ENCODE measurements around the gene ZNF124. TPM values are rescaled to one million over a fixed set of nuclear protein-coding genes. Genes with fewer than 3 reads are reported as not detected.

ZNF124 gene
- total and polyA plus RNA-seq, 2 experiments from 2014 or later = 23.2 to 43.9 TPM

DNA sequence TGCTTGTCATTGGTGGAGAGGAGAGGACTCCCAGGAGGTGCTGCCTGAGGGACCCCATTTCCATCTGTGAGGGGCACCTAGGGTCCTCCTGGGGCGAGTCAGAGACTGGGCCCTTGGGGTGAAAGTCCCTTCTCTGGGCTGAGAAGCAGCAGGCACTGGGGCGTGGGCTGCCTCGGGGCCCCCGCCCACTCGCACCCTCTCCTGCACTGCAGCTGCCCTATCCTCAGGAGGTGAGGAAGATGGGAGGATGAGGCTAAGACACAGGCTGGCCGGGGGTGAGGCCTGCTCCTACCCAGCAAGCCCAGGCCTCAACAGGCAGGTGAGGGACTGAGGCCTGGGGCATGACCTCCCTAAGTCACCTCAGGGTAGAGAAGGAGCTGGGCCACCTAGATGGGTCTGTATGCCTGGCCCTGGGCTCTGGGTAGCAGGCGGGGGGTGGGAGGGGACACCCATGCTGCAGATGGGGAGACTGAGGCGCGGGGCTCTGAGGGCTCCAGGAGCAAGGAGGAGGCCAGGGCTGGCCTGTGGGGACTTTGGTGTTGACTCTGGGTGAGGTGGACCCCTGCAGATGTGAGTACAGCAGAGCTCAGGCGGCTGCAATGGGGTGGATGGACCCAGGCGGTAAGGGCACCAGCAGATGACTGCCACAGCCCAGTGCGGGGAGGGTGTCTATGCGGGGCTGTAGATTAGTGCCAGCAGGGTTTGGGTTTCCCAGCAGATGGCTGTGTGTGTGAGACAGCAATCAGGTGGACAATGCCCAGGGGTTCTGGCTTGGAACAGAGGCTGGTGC, 57.3 kb downstream of the ZNF124 start:
- Histone ChIP-seq H2AFZ (no peak overlapping the region), H3K36me3 (ENCODE audit: insufficient read depth) (no peaks in the 10 kb centered on the region), H3K4me3 (no peak overlapping the region), H4K20me1 (replicated peaks; ENCODE audit: insufficient read depth) (no peaks in the 10 kb centered on the region), H3K9me2 (ENCODE audit: insufficient read depth) (no peaks in the 10 kb centered on the region), H3F3A (replicated peaks; ENCODE audit: low read depth) (no peaks in the 10 kb centered on the region), H3K79me2 (replicated peaks; ENCODE audit: insufficient read depth) (no peaks in the 10 kb centered on the region), H3K27ac (ENCODE audit: low read depth) (no peak overlapping the region), H3K4me1 (ENCODE audit: insufficient read depth) (peaks cover 3% of the 10 kb centered on the region), H3K4me2 (no peak overlapping the region), H3K27me3 (ENCODE audit: insufficient read depth) (peaks cover 37% of the 10 kb centered on the region)
- H3K4me1 Mint-ChIP-seq = peaks cover 10% of the 10 kb centered on the region
- no peak overlapping the region for H3K27ac Mint-ChIP-seq
- H3K4me3 Mint-ChIP-seq = no peak overlapping the region
- no peak for ATAC-seq
- DNase-seq (ENCODE audit: low spot score) = no peak
- peaks cover 32% of the 10 kb centered on the region for H3K27me3 Mint-ChIP-seq (ENCODE audit: insufficient read depth, low read depth, poor library complexity)
- peaks cover 3% of the 10 kb centered on the region; the same call in 1 of the 3 replicates for H3K36me3 Mint-ChIP-seq (ENCODE audit: low read depth)
- TF ChIP-seq, protein P1, sequence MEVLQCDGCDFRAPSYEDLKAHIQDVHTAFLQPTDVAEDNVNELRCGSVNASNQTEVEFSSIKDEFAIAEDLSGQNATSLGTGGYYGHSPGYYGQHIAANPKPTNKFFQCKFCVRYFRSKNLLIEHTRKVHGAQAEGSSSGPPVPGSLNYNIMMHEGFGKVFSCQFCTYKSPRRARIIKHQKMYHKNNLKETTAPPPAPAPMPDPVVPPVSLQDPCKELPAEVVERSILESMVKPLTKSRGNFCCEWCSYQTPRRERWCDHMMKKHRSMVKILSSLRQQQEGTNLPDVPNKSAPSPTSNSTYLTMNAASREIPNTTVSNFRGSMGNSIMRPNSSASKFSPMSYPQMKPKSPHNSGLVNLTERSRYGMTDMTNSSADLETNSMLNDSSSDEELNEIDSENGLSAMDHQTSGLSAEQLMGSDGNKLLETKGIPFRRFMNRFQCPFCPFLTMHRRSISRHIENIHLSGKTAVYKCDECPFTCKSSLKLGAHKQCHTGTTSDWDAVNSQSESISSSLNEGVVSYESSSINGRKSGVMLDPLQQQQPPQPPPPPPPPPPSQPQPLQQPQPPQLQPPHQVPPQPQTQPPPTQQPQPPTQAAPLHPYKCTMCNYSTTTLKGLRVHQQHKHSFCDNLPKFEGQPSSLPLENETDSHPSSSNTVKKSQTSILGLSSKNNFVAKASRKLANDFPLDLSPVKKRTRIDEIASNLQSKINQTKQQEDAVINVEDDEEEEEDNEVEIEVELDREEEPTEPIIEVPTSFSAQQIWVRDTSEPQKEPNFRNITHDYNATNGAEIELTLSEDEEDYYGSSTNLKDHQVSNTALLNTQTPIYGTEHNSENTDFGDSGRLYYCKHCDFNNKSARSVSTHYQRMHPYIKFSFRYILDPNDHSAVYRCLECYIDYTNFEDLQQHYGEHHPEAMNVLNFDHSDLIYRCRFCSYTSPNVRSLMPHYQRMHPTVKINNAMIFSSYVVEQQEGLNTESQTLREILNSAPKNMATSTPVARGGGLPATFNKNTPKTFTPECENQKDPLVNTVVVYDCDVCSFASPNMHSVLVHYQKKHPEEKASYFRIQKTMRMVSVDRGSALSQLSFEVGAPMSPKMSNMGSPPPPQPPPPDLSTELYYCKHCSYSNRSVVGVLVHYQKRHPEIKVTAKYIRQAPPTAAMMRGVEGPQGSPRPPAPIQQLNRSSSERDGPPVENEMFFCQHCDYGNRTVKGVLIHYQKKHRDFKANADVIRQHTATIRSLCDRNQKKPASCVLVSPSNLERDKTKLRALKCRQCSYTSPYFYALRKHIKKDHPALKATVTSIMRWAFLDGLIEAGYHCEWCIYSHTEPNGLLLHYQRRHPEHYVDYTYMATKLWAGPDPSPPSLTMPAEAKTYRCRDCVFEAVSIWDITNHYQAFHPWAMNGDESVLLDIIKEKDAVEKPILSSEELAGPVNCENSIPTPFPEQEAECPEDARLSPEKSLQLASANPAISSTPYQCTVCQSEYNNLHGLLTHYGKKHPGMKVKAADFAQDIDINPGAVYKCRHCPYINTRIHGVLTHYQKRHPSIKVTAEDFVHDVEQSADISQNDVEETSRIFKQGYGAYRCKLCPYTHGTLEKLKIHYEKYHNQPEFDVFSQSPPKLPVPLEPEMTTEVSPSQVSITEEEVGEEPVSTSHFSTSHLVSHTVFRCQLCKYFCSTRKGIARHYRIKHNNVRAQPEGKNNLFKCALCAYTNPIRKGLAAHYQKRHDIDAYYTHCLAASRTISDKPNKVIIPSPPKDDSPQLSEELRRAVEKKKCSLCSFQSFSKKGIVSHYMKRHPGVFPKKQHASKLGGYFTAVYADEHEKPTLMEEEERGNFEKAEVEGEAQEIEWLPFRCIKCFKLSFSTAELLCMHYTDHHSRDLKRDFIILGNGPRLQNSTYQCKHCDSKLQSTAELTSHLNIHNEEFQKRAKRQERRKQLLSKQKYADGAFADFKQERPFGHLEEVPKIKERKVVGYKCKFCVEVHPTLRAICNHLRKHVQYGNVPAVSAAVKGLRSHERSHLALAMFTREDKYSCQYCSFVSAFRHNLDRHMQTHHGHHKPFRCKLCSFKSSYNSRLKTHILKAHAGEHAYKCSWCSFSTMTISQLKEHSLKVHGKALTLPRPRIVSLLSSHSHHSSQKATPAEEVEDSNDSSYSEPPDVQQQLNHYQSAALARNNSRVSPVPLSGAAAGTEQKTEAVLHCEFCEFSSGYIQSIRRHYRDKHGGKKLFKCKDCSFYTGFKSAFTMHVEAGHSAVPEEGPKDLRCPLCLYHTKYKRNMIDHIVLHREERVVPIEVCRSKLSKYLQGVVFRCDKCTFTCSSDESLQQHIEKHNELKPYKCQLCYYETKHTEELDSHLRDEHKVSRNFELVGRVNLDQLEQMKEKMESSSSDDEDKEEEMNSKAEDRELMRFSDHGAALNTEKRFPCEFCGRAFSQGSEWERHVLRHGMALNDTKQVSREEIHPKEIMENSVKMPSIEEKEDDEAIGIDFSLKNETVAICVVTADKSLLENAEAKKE (CRISPR knock-in tag; IDR thresholded peaks at IDR 0.05) = no peak
- TF ChIP-seq EZH2phosphoT487 (IDR thresholded peaks at IDR 0.05; ENCODE audit: unreplicated experiment) (no peak), EZH2 (IDR thresholded peaks at IDR 0.05; ENCODE audit: low read depth, unreplicated experiment) (no peak), POLR2AphosphoS5 (IDR thresholded peaks at IDR 0.05; ENCODE audit: low read depth) (no peak)
- peaks cover 8% of the 10 kb centered on the region; the same call in 2 of the 3 replicates for H3K9me3 Mint-ChIP-seq

- no peaks in the 10 kb centered on the region for H3K36me3 ChIP-seq (ENCODE audit: insufficient read depth)
- H3F3A ChIP-seq (replicated peaks; ENCODE audit: low read depth) = no peaks in the 10 kb centered on the region
- Mint-ChIP-seq H3K9me3 (peaks cover 7% of the 10 kb centered on the region; the same call in 2 of the 3 replicates), H3K36me3 (ENCODE audit: low read depth) (peaks cover 3% of the 10 kb centered on the region; the same call in 1 of the 3 replicates), H3K27ac (no peak overlapping the region), H3K4me1 (peaks cover 10% of the 10 kb centered on the region), H3K4me3 (no peak overlapping the region), H3K27me3 (ENCODE audit: insufficient read depth, low read depth, poor library complexity) (peaks cover 32% of the 10 kb centered on the region)
- H3K27me3 ChIP-seq (ENCODE audit: insufficient read depth) = peaks cover 45% of the 10 kb centered on the region
- H3K4me1 ChIP-seq (ENCODE audit: insufficient read depth) = peaks cover 3% of the 10 kb centered on the region
- no peak overlapping the region for H3K4me3 ChIP-seq
- H3K4me2 ChIP-seq = no peak overlapping the region
- no peak overlapping the region for H3K27ac ChIP-seq (ENCODE audit: low read depth)
- DNase-seq (ENCODE audit: low spot score) (no peak), ATAC-seq (no peak)
- H2AFZ ChIP-seq = no peak overlapping the region
- H3K9me2 ChIP-seq (ENCODE audit: insufficient read depth) = no peaks in the 10 kb centered on the region
- no peaks in the 10 kb centered on the region for H4K20me1 ChIP-seq (replicated peaks; ENCODE audit: insufficient read depth)
- no peaks in the 10 kb centered on the region for H3K79me2 ChIP-seq (replicated peaks; ENCODE audit: insufficient read depth)
- TF ChIP-seq CTCF (conservative IDR thresholded peaks at IDR 0.05; ENCODE audit: low read depth in 2 of 2) (no peak), STAT1 (IDR thresholded peaks at IDR 0.05; ENCODE audit: unreplicated experiment) (no peak), NANOG (IDR thresholded peaks at IDR 0.05; ENCODE audit: borderline replicate concordance) (no peak)
These were observed 58.0 kb downstream of the ZNF124 start for GRCh38 chr1:247113733-247114271.

Data from GM23338 (cell line).